GM12874 (cell line): ENCODE data around the gene MILR1.

ENCODE experiments used
- CTCF ChIP-seq: IDR thresholded peaks from 2 replicates; pipeline ENCODE4 v1.5.1; 2011; ENCODE audit warnings: low read depth, mild to moderate bottlenecking, control low read depth, low read length, moderate library complexity; ENCODE audit not compliant: insufficient read depth

The MILR1 gene

GRCh38 chr17:64470625-64471024 is 21.7 kb downstream of the MILR1 start:
- no peak for TF ChIP-seq CTCF

- TF ChIP-seq CTCF, result no peak
Measured at GRCh38 chr17:64471440-64471839, 22.5 kb downstream of the MILR1 start.

- TF ChIP-seq CTCF, result no peak
Measured at GRCh38 chr17:64472564-64472963, 23.6 kb downstream of the MILR1 start.

GRCh38 chr17:64477849-64478248 is 28.9 kb downstream of the MILR1 start:
- TF ChIP-seq CTCF, result no peak

- no peak for TF ChIP-seq CTCF
Measured at GRCh38 chr17:64480951-64481350, 32.0 kb downstream of the MILR1 start.

- TF ChIP-seq CTCF, result no peak
Measured at GRCh38 chr17:64484380-64484779, 35.5 kb downstream of the MILR1 start.

GRCh38 chr17:64488301-64488700 is 39.4 kb downstream of the MILR1 start:
- TF ChIP-seq CTCF, result no peak
